Measurements from ENCODE around the gene SLC8A3.

DNA sequence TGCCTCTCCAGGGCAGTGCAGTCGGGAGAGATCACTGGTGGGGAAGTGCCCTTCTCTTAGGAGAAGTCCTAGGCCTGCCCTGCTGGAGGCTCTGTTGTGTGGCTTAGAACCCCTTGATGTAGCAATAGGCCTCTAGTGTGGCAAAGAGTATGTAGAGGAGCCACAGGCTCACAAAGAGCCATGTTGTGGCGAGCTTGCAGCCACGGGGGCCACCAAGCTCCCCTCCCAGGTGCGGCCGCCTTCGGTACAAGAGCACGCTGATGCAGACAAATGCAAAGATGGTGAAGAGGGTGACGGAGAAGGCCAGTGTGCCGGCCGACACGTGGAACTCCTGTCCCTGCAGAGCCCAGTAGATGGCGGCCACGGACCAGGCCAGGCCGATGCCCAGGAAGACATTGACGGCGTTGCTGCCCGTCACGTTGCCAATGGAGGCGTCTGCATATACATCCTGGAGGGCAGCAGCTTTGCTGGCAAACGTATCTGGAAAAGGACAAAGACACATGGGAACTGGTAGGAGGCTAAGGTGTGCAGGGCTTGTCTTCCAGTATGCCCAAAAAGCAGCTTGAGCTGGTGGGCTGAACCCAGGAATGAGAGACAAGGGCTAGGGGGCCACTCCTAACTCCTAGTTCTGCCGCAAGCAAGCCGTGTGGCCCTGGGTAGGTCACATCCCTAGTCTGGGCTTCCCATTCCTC lies 142.8 kb downstream of the SLC8A3 start:
- TF ChIP-seq, protein P1, sequence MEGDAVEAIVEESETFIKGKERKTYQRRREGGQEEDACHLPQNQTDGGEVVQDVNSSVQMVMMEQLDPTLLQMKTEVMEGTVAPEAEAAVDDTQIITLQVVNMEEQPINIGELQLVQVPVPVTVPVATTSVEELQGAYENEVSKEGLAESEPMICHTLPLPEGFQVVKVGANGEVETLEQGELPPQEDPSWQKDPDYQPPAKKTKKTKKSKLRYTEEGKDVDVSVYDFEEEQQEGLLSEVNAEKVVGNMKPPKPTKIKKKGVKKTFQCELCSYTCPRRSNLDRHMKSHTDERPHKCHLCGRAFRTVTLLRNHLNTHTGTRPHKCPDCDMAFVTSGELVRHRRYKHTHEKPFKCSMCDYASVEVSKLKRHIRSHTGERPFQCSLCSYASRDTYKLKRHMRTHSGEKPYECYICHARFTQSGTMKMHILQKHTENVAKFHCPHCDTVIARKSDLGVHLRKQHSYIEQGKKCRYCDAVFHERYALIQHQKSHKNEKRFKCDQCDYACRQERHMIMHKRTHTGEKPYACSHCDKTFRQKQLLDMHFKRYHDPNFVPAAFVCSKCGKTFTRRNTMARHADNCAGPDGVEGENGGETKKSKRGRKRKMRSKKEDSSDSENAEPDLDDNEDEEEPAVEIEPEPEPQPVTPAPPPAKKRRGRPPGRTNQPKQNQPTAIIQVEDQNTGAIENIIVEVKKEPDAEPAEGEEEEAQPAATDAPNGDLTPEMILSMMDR (IDR thresholded peaks at IDR 0.05) = peak in 1 of 2 donors; percentile 32
- TF ChIP-seq POLR2AphosphoS5 (IDR thresholded peaks at IDR 0.05) = no peak
- TF ChIP-seq EP300 (IDR thresholded peaks at IDR 0.05) = no peak
